SHP77 (cell line): ENCODE measurements around the gene BMP8A.

Experiments used
- DNase-seq, 2 experiments: peaks; one replicate each; lab custom pipeline; 2025; lab: John Stamatoyannopoulos, UW

BMP8A gene

GRCh38 chr1:39571178-39571483, 79.7 kb downstream of the BMP8A start:
- no peak for DNase-seq

- no peak for DNase-seq
These were observed 81.1 kb downstream of the BMP8A start for GRCh38 chr1:39572379-39573096.

DNA sequence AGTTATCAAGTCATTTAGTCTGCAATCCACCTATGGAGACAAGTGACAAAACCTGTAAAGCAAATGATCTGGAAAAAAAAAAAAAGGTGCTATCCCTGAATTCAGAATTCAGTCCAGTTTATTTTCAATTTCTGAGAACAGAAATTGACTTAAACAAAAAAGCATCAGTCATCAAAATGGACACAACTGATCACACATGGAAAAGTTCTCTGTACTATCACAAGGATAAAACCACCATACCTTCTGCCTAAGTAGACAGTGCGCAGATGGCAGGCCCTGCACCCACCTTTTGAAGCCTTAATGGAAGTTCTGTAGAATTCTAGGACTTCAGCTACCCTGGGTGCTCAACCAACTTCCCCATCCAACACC, 81.6 kb downstream of the BMP8A start:
- DNase-seq, result no peak

GRCh38 chr1:39573736-39574624, 82.5 kb downstream of the BMP8A start:
- DNase-seq, result no peak

- DNase-seq, result no peak
These were observed 83.2 kb downstream of the BMP8A start for GRCh38 chr1:39574646-39575045.
